Measurements from ENCODE around the gene CELF5. TPM values are rescaled to one million over a fixed set of nuclear protein-coding genes. Genes with fewer than 3 reads are reported as not detected.

Gene CELF5
- polyA plus RNA-seq, 4 donors: 0.53 to 0.70 (median 0.54) TPM; not detected in 1

DNA sequence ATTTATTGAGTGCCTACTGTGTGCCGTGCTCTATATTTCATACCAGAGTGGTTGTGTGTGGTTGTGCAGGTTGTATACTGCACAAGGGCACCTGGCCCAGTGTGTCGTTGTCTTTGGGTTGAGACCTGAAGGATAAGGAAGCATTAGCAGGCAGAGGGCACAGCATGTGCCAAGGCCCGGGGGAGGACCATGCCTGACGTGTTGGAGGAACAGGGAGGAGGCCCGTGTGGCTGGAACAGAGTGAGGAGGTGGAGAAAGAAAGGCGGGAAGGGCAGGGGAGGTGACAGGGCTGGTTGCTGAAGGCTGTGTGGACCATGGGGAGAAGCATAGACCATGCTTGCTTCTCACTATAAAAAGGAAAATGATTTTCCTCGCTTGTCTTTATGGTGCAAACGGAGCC, 26.8 kb downstream of the CELF5 start:
- FAIRE-seq: no peak

GRCh38 chr19:3252650-3253049, 28.2 kb downstream of the CELF5 start:
- H3K27me3 ChIP-seq (ENCODE audit: control insufficient read depth in 3 of 3, insufficient read depth in 3 of 3, low read length in 3 of 3): no peaks in the 10 kb centered on the region
- FAIRE-seq: no peak
- no peak overlapping the region for H3K27ac ChIP-seq (ENCODE audit: low read depth in 1 of 3, low read length in 2 of 3)

More for the DNA sequence above, 26.8 kb downstream of the CELF5 start:
- Histone ChIP-seq H3K4me1 (ENCODE audit: control insufficient read depth in 3 of 3, insufficient read depth in 2 of 3, low read depth in 1 of 3, low read length in 2 of 3) (no peaks in the 10 kb centered on the region), H3K27me3 (ENCODE audit: control insufficient read depth in 3 of 3, insufficient read depth in 3 of 3, low read length in 3 of 3) (no peaks in the 10 kb centered on the region), H3K27ac (ENCODE audit: low read depth in 1 of 3, low read length in 2 of 3) (no peak overlapping the region), H3K36me3 (ENCODE audit: control insufficient read depth in 3 of 3, insufficient read depth in 2 of 3, low read depth in 1 of 3, low read length in 3 of 3) (no peaks in the 10 kb centered on the region), H3K9me3 (ENCODE audit: control insufficient read depth in 2 of 2, insufficient read depth in 1 of 2, low read depth in 1 of 2, low read length in 1 of 2) (peaks cover 0 to 19% of the 10 kb centered on the region in 2 donors), H3K4me3 (ENCODE audit: low read depth in 1 of 3, low read length in 3 of 3) (no peak overlapping the region)
- WGBS, 3 donors: 61 to 78% (median 70%) methylated on average over 8 of the region's 8 CpGs
- DNase-seq: no peak

DNA sequence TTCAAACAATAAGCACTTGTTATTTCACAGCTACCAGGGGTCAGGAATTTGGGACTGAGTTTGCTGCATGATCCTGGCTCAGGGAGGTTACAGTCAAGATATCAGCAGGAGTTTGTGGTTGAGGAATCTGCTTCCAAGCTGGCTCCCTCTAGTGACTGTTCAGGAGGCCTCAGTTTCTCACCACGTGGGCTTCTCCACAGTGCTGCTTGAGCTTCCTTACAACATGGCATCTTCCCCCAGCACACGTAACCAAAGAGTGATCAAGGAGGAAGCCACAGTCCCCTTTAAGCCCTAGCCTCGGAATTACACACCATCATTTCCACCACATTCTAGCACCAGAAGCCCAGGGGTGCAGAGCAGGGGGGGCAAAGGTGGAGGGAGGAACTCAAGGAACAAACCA, 28.8 kb downstream of the CELF5 start:
- FAIRE-seq: no peak
- Histone ChIP-seq H3K27ac (ENCODE audit: low read depth in 1 of 3, low read length in 2 of 3) (no peak overlapping the region), H3K4me1 (ENCODE audit: control insufficient read depth in 3 of 3, insufficient read depth in 2 of 3, low read depth in 1 of 3, low read length in 2 of 3) (no peaks in the 10 kb centered on the region), H3K27me3 (ENCODE audit: control insufficient read depth in 3 of 3, insufficient read depth in 3 of 3, low read length in 3 of 3) (no peaks in the 10 kb centered on the region), H3K4me3 (ENCODE audit: low read depth in 1 of 3, low read length in 3 of 3) (no peak overlapping the region), H3K9me3 (ENCODE audit: control insufficient read depth in 2 of 2, insufficient read depth in 1 of 2, low read depth in 1 of 2, low read length in 1 of 2) (peaks cover 0 to 19% of the 10 kb centered on the region in 2 donors), H3K36me3 (ENCODE audit: control insufficient read depth in 3 of 3, insufficient read depth in 2 of 3, low read depth in 1 of 3, low read length in 3 of 3) (no peaks in the 10 kb centered on the region)
- no peak for DNase-seq
- WGBS, 3 donors: 51 to 56% (median 55%) methylated on average over 3 of the region's 3 CpGs

More at GRCh38 chr19:3252650-3253049, 28.2 kb downstream of the CELF5 start:
- Histone ChIP-seq H3K4me1 (ENCODE audit: control insufficient read depth in 3 of 3, insufficient read depth in 2 of 3, low read depth in 1 of 3, low read length in 2 of 3) (no peaks in the 10 kb centered on the region), H3K36me3 (ENCODE audit: control insufficient read depth in 3 of 3, insufficient read depth in 2 of 3, low read depth in 1 of 3, low read length in 3 of 3) (no peaks in the 10 kb centered on the region), H3K4me3 (ENCODE audit: low read depth in 1 of 3, low read length in 3 of 3) (no peak overlapping the region), H3K9me3 (ENCODE audit: control insufficient read depth in 2 of 2, insufficient read depth in 1 of 2, low read depth in 1 of 2, low read length in 1 of 2) (peaks cover 0 to 19% of the 10 kb centered on the region in 2 donors)
- WGBS, 3 donors: 77 to 88% (median 81%) methylated on average over 2 of the region's 2 CpGs
- no peak for DNase-seq

DNA sequence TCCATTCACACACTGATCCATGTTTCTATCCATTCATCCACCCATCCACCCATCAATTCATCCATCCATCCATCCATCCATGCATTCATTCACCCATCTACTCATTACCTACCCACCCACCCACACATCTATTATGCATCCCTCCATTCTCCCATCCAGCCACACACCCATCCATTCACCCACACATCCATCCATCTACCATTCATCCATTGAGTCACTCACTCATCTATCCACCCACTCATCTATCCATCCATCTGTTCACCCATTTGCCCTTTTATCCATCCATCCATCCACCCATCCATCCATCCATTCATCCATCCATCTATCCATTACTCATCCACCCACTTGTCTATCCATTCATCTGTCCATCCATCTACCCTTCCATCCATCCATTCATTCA, 30.1 kb downstream of the CELF5 start:
- Histone ChIP-seq H3K36me3 (ENCODE audit: control insufficient read depth in 3 of 3, insufficient read depth in 2 of 3, low read depth in 1 of 3, low read length in 3 of 3) (no peaks in the 10 kb centered on the region), H3K9me3 (ENCODE audit: control insufficient read depth in 2 of 2, insufficient read depth in 1 of 2, low read depth in 1 of 2, low read length in 1 of 2) (peaks cover 0 to 19% of the 10 kb centered on the region in 2 donors), H3K4me1 (ENCODE audit: control insufficient read depth in 3 of 3, insufficient read depth in 2 of 3, low read depth in 1 of 3, low read length in 2 of 3) (no peaks in the 10 kb centered on the region), H3K27ac (ENCODE audit: low read depth in 1 of 3, low read length in 2 of 3) (no peak overlapping the region), H3K27me3 (ENCODE audit: control insufficient read depth in 3 of 3, insufficient read depth in 3 of 3, low read length in 3 of 3) (no peaks in the 10 kb centered on the region), H3K4me3 (ENCODE audit: low read depth in 1 of 3, low read length in 3 of 3) (no peak overlapping the region)
- no peak for DNase-seq
- no peak for FAIRE-seq

DNA sequence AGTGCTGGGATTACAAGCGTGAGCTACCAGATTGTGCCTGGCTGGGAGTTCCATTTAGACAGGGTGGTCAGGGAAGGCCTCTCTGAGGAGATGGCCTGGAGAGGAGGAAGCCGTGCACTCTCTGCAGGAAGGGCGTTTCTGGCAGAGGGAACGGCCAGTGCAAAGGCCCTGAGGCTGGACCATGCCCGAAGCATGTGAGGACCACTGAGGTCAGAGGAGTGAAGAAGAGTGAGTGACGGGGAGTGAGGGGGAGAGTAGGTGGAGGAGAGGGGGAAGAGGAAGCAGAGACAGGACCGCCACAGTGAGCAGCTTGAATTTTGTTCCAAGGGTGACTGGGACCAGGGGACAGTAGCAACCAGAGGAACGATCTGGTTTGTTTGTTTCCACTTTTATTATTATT, 32.6 kb downstream of the CELF5 start:
- peaks cover 0 to 16% of the 10 kb centered on the region in 2 donors for H3K9me3 ChIP-seq (ENCODE audit: control insufficient read depth in 2 of 2, insufficient read depth in 1 of 2, low read depth in 1 of 2, low read length in 1 of 2)
- DNase-seq (no peak), FAIRE-seq (no peak)
- no peaks in the 10 kb centered on the region for H3K27me3 ChIP-seq (ENCODE audit: control insufficient read depth in 3 of 3, insufficient read depth in 3 of 3, low read length in 3 of 3)
- H3K36me3 ChIP-seq (ENCODE audit: control insufficient read depth in 3 of 3, insufficient read depth in 2 of 3, low read depth in 1 of 3, low read length in 3 of 3): no peaks in the 10 kb centered on the region
- H3K4me3 ChIP-seq (ENCODE audit: low read depth in 1 of 3, low read length in 3 of 3): no peak overlapping the region
- H3K27ac ChIP-seq (ENCODE audit: low read depth in 1 of 3, low read length in 2 of 3): no peak overlapping the region
- H3K4me1 ChIP-seq (ENCODE audit: control insufficient read depth in 3 of 3, insufficient read depth in 2 of 3, low read depth in 1 of 3, low read length in 2 of 3): no peaks in the 10 kb centered on the region
- 82 to 86% (median 85%) methylated on average over 8 of the region's 8 CpGs for WGBS, 3 donors

DNA sequence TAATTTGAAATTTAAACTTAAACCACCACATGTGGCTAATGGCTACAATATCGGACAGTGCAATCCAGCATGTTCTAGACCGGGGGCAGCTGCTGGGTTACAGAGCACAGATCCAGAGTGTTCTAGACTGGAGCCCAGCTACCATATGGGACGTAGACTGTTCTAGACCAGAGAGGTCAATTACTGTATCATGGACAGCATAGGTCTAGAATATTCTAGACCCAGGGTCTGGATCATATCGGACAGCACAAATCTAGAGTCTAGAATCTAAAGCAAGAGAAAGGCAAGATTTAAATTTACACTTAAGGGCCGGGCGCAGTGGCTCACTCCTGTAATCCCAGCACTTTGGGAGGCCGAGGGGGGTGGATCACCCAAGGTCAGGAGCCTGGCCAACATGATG, 37.9 kb downstream of the CELF5 start:
- H3K36me3 ChIP-seq (ENCODE audit: control insufficient read depth in 3 of 3, insufficient read depth in 2 of 3, low read depth in 1 of 3, low read length in 3 of 3): no peaks in the 10 kb centered on the region
- H3K4me1 ChIP-seq (ENCODE audit: control insufficient read depth in 3 of 3, insufficient read depth in 2 of 3, low read depth in 1 of 3, low read length in 2 of 3): no peaks in the 10 kb centered on the region
- no peak overlapping the region for H3K4me3 ChIP-seq (ENCODE audit: low read depth in 1 of 3, low read length in 3 of 3)
- peaks cover 0 to 6% of the 10 kb centered on the region in 2 donors for H3K9me3 ChIP-seq (ENCODE audit: control insufficient read depth in 2 of 2, insufficient read depth in 1 of 2, low read depth in 1 of 2, low read length in 1 of 2)
- H3K27me3 ChIP-seq (ENCODE audit: control insufficient read depth in 3 of 3, insufficient read depth in 3 of 3, low read length in 3 of 3): peaks cover 0 to 1% (median 0%) of the 10 kb centered on the region in 3 donors
- 84 to 91% (median 87%) methylated on average over 7 of the region's 7 CpGs for WGBS, 3 donors
- FAIRE-seq (no peak), DNase-seq (no peak)
- no peak overlapping the region for H3K27ac ChIP-seq (ENCODE audit: low read depth in 1 of 3, low read length in 2 of 3)

GRCh38 chr19:3263866-3264265, 39.4 kb downstream of the CELF5 start:
- FAIRE-seq: no peak
- no peaks in the 10 kb centered on the region for H3K4me1 ChIP-seq (ENCODE audit: control insufficient read depth in 3 of 3, insufficient read depth in 2 of 3, low read depth in 1 of 3, low read length in 2 of 3)
- peaks cover 0 to 6% of the 10 kb centered on the region in 2 donors for H3K9me3 ChIP-seq (ENCODE audit: control insufficient read depth in 2 of 2, insufficient read depth in 1 of 2, low read depth in 1 of 2, low read length in 1 of 2)
- H3K36me3 ChIP-seq (ENCODE audit: control insufficient read depth in 3 of 3, insufficient read depth in 2 of 3, low read depth in 1 of 3, low read length in 3 of 3): no peaks in the 10 kb centered on the region
- WGBS, 3 donors: 82 to 85% (median 82%) methylated on average over 9 of the region's 9 CpGs
- H3K27ac ChIP-seq (ENCODE audit: low read depth in 1 of 3, low read length in 2 of 3): no peak overlapping the region
- no peak overlapping the region for H3K4me3 ChIP-seq (ENCODE audit: low read depth in 1 of 3, low read length in 3 of 3)
- peaks cover 0 to 6% (median 3%) of the 10 kb centered on the region in 3 donors for H3K27me3 ChIP-seq (ENCODE audit: control insufficient read depth in 3 of 3, insufficient read depth in 3 of 3, low read length in 3 of 3)
- DNase-seq: no peak

- peaks cover 0 to 6% of the 10 kb centered on the region in 2 donors for H3K9me3 ChIP-seq (ENCODE audit: control insufficient read depth in 2 of 2, insufficient read depth in 1 of 2, low read depth in 1 of 2, low read length in 1 of 2)
- WGBS, 3 donors: 65 to 73% (median 69%) methylated on average over 6 of the region's 6 CpGs
- H3K4me1 ChIP-seq (ENCODE audit: control insufficient read depth in 3 of 3, insufficient read depth in 2 of 3, low read depth in 1 of 3, low read length in 2 of 3): no peaks in the 10 kb centered on the region
- no peaks in the 10 kb centered on the region for H3K36me3 ChIP-seq (ENCODE audit: control insufficient read depth in 3 of 3, insufficient read depth in 2 of 3, low read depth in 1 of 3, low read length in 3 of 3)
- H3K27me3 ChIP-seq (ENCODE audit: control insufficient read depth in 3 of 3, insufficient read depth in 3 of 3, low read length in 3 of 3): peaks cover 0 to 16% (median 8%) of the 10 kb centered on the region in 3 donors
- no peak overlapping the region for H3K4me3 ChIP-seq (ENCODE audit: low read depth in 1 of 3, low read length in 3 of 3)
- no peak for DNase-seq
- FAIRE-seq: no peak
- H3K27ac ChIP-seq (ENCODE audit: low read depth in 1 of 3, low read length in 2 of 3): no peak overlapping the region
Observed at GRCh38 chr19:3265432-3265831, 41.0 kb downstream of the CELF5 start.

- H3K9me3 ChIP-seq (ENCODE audit: control insufficient read depth in 2 of 2, insufficient read depth in 1 of 2, low read depth in 1 of 2, low read length in 1 of 2): peaks cover 0 to 6% of the 10 kb centered on the region in 2 donors
- no peaks in the 10 kb centered on the region for H3K4me1 ChIP-seq (ENCODE audit: control insufficient read depth in 3 of 3, insufficient read depth in 2 of 3, low read depth in 1 of 3, low read length in 2 of 3)
- 78 to 86% (median 80%) methylated on average over 19 of the region's 19 CpGs for WGBS, 3 donors
- FAIRE-seq (no peak), DNase-seq (no peak)
- H3K27me3 ChIP-seq (ENCODE audit: control insufficient read depth in 3 of 3, insufficient read depth in 3 of 3, low read length in 3 of 3): peaks cover 0 to 18% (median 8%) of the 10 kb centered on the region in 3 donors
- no peak overlapping the region for H3K4me3 ChIP-seq (ENCODE audit: low read depth in 1 of 3, low read length in 3 of 3)
- H3K27ac ChIP-seq (ENCODE audit: low read depth in 1 of 3, low read length in 2 of 3): no peak overlapping the region
- no peaks in the 10 kb centered on the region for H3K36me3 ChIP-seq (ENCODE audit: control insufficient read depth in 3 of 3, insufficient read depth in 2 of 3, low read depth in 1 of 3, low read length in 3 of 3)
Observed at GRCh38 chr19:3266092-3266693, 41.7 kb downstream of the CELF5 start.
